GM18508 (cell line): ENCODE results near the gene USH2A.

Experiments
- ATAC-seq: cut with Tn5 transposase; IDR thresholded peaks from one replicate; pipeline ENCODE4 v1.9.1; 2021; ENCODE audit warnings: moderate number of reproducible peaks; ENCODE audit not compliant: insufficient read depth, unreplicated experiment

USH2A gene

GRCh38 chr1:215891266-215892057, 531.8 kb downstream of the USH2A start:
- ATAC-seq: no peak

- peak; percentile 53 for ATAC-seq
Observed at GRCh38 chr1:215890438-215890837, 532.8 kb downstream of the USH2A start.

DNA sequence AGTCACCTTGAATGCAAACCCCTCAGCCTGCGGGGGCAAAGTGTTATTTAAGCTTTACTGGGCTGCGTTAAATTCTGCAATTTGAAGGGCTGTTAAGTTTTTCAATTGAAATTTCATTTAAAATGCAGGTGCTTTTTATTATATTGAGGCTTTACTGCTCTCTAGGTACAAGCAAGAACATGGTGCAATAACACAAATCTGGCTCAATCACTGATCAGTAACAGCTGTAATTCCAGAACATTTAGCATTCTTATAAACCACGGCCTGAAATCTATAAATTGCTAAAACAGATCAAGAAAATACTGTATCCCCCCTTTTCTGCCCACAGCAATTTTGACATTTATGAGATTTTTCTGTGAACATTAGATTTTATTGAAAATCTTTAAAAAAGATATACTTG, 533.4 kb downstream of the USH2A start:
- ATAC-seq: no peak

DNA sequence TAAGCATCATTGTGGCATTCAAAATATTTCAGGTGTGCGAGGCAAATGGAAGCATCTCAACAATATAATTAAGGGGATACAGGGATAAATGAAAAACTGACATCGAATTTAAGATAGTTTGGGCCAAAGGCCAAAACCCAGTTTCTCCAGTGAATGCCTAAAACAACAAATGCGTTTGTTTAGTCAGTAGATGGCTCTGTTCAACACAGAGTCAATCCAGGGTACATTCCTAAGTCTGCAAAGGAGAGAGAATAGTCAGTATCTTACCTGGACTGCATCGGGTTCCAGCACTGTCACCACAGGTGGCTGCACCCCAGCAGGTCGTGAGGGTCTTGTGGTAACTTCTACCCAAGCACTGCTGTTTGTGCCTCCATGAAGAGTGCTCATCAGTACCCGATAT, 535.1 kb downstream of the USH2A start:
- ATAC-seq: no peak

DNA sequence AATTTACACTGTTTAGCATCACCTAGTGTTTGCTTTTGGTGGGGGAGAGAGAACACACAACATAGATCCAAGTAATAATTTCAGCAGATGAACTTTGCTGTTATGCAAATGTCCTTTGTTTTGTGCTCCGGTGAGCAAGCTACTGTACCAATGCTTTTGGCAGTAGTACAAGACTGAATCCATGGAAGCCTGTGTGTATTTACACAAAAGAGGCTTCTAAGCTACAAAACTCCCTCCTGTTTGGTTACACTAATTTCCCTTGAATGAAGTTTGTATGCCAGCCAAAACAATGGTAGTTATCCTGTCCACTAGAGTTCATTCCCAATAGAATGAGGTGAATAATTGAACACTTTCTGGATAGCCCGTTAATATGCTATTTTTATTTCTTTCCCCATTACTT, 535.6 kb downstream of the USH2A start:
- ATAC-seq: no peak

DNA sequence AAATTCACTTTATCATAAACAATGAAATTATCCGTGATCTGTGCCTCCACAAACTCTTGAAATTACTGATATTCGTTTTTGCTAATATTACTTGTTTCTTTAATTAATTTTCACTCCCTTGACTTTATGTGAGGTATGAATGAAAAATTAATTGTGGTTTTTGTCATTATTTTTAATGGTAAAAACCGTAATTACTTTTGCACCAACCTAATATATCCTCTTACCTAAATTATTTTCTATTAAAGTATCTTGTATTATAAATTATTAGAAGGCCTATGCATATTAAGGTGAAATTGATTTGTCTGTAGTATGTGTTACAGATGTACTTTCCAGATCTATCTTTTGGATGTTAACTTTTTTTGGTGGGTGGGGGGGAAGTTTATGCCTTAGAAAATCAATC, 540.2 kb downstream of the USH2A start:
- no peak for ATAC-seq

GRCh38 chr1:215878843-215879242, 544.4 kb downstream of the USH2A start:
- no peak for ATAC-seq

DNA sequence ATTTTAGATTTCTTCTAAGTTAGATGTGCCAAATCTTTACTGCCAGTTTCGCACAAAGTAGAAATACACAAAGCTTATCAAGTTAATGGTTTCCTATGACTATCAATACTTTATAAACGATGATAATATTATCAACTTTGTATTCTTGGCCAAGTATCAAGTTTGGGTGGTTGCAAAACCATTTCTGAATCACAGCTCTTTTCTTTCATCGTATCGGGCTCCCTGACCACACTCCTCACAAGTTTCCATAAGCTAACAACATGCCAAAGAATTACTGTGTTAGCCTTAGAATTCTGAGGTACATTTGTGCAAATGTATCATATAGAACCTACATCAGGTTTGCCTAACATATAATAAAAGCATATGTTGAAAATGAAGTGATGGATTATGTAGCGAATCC, 545.1 kb downstream of the USH2A start:
- ATAC-seq: no peak

DNA sequence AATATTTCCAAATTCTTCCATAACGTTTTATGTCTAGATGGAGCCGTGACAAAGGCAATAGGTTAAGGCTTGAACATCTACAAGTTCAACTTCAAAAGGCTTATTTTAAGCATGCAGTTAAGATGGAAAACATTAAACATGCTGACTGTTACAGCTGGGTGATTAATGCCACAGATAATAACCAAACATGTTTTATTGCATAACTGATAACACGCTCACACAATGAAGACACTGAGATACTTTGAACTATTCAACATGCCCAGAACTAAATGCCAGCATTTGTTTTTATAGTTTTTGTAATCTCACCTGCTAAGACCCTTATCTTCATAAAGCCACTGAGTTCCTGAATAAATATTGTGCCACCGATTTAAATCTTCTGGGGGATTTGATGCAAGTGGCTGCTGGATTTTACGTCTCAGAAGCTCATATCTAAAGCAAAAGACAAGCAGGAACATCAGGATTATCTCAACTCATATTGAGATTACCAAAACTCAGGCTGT, 545.7 kb downstream of the USH2A start:
- ATAC-seq: no peak

DNA sequence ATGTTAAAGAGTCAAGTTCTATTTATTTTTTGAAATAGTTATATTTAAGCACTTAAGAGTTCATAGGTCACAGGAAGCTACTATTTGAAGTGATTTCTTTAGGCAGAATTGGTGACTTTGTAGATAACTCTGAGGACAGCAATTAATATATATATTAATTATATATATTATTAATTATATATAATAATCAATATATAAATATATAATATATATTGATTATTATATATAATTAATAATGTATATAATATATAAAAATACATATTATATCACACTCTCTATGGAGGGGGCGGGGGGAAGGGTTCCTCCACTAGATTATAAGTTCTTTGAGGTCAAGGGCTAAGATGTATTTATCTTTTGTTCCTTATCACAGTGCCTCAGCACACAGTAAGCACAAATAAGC, 547.5 kb downstream of the USH2A start:
- no peak for ATAC-seq

- ATAC-seq: no peak
Observed at GRCh38 chr1:215875236-215875635, 548.0 kb downstream of the USH2A start.

DNA sequence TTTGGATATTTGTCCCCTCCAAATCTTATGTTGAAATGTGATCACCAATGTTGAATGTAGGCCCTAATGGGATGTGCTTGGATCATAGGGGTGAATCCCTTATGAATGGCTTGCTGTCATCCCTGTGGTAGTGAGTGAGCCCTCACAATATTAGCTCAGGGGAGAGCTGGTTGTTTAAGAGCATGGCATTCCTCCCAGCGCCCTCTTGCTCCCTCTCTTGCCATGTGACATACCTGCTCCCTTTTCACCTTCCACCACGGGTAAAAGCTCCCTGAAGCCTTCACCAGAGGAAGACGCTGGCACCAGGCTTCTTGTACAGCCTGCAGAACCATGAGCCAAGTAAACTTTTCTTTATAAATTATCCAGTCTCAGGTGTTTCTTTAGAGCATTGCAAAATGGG, 550.6 kb downstream of the USH2A start:
- no peak for ATAC-seq

DNA sequence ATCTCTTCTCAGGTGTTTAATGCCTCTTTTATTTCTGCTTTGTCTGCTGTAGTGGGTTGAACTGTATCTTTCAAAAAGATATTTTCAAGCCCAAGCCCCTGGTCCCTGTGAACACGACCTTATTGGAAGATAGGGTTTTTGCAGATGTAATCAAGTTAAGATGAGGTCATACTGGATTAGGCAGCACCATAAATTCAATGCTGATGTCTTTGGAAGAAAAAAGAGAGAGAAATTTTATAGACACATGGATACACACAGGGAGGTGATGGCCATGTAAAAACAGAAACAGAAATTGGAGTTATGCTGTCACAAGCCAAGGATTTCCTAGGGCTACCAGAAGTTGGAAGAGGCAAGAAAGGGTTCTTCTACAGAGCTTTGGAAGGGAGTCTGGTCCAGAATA, 554.7 kb downstream of the USH2A start:
- ATAC-seq: no peak

DNA sequence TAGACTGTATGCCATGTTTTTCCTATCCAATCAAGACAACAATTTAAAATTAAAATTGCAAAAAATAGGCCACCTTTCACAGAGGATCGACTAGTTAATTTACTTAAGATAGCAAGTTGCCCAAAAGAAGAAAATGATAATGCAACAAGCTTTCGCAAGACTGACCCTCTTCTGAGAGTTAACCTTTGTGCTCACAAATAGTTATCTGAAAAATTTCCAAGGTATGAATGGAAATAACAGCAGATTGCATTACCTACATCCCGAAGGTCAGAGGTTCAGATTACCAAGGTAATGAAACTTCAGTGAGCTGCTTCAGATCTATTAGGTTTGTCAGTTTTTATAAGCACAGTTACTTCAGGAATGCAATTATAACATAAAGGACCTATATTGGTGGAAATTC, 558.2 kb downstream of the USH2A start:
- no peak for ATAC-seq

DNA sequence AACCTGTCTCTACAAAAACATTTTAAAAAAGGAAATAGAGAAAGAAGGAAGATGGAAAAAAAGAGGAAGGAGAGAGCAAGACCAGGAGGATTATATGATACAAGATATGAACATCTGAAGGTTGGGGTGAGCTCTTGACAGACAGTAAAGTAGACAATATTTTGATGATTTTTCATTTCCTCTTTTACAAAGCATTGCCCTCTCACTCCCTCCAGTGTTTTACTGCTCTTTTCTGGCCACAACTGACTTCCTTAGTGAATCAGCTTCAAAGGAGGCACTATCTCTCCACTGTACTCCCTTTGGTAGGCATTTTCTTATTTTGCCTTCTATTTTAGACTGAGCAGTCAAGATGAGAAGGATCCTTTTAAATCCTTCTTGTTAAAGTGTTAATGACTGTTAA, 559.5 kb downstream of the USH2A start:
- ATAC-seq: peak; percentile 57

GRCh38 chr1:215860833-215861232, 562.4 kb downstream of the USH2A start:
- no peak for ATAC-seq

- no peak for ATAC-seq
Observed at GRCh38 chr1:215857317-215857716, 565.9 kb downstream of the USH2A start.

DNA sequence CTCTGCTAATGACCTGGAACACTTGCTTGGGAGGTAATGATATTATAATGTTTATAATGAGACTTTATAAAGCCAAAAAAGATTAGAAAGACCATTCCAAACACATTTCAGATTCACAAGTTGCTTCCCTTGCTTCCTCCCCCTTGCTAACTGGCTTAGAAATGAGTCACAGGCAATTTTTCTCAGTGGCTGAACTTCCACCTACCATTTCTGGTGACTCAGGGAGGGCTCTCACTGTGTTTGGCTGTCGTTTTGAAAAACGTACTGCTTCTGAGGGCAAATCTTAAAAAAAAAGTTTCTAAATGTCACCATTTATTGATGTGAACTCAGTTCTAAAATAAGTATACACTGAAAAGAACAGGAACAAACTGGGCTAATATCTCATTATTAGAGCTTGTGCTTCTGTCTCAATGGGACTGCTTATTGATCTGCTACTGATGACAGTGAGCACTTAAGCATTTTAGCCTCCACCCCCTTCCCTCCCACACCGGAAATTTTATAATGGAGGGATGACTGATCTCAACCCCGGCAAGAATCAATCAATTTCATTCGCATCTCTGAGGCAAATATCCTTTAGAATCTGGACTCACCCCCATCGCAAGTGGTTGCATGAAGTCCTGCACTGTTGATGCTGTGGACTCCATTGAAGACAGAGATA, 577.9 kb downstream of the USH2A start:
- no peak for ATAC-seq

DNA sequence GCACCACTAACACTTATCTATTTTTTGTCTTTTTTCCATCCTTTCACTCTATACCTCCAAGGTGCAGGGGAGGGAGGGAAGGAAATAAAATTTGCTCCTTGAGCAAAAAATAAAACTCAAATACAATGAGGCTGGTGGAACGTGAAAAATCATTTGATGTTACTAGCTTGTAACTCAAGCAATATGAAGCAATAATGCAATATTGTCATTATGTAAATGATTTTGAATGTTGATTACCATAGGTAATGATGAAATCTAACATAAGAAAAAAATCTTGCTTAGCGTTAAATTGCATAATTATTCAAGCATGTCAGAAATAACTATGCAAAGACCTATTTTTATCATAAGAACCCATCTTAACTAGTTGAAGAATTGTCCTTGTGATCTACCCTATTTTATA, 578.5 kb downstream of the USH2A start:
- no peak for ATAC-seq

GRCh38 chr1:215844266-215844665, 579.0 kb downstream of the USH2A start:
- ATAC-seq: no peak

DNA sequence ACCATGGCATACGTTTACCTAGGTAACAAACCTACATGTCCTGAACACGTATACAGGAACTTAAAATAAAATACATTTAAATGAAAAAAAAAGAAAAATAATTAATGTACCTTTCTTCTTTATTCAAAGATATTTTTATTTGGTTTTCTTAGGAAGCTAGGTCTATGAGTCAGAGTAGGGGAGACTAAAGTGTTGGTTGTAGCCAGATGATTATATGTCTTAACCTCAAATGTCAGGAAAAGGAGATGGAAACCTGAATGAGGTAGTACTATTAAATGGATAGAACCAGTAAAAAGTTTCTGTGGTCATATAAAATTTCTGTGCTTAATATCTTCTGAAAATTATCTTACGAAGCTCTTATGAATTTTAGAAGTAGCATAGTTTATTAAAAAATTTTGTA, 580.3 kb downstream of the USH2A start:
- no peak for ATAC-seq

DNA sequence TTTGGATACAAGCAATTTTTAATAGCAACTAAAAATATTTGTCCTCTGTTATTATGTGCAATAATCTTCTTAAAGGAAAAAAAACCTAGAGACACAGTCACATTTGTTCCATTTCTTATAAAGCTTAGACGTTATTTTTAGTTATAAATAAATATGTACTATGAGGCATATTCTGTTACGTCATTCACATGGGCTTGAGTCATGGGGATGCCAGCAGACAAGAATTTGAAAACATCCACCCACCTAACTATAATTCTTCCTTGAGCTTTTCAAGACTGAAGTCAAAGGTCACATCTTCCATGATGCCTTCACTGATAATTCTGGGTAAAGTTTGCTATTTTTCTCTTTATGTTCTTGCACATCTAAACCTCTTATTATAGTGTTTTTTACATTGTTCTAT, 587.3 kb downstream of the USH2A start:
- no peak for ATAC-seq
